Subcutaneous abdominal adipose tissue (tissue), 5 donors: ENCODE measurements around the gene PFDN2.
A peak's percentile ranks its signal among the peaks of the same experiment; 100 is the strongest.

ENCODE experiments used
- H3K27ac ChIP-seq: one replicate; pipeline ENCODE4 v1.7.0; 2013; ENCODE audit warnings: low read depth, mild to moderate bottlenecking, inconsistent platforms, low read length, moderate library complexity
- H3K27me3 ChIP-seq, 5 donors: one replicate each; pipeline ENCODE4 v1.7.0; 2013; ENCODE audit warnings: low read length in 5 of 5, inconsistent platforms in 1 of 5; ENCODE audit not compliant: control insufficient read depth in 5 of 5, insufficient read depth in 4 of 5
- H3K36me3 ChIP-seq, 5 donors: one replicate each; pipeline ENCODE4 v1.7.0; 2013; ENCODE audit warnings: low read length in 5 of 5; ENCODE audit not compliant: control insufficient read depth in 5 of 5, insufficient read depth in 5 of 5
- H3K4me1 ChIP-seq, 5 donors: one replicate each; pipeline ENCODE4 v1.7.0; 2013; ENCODE audit warnings: low read length in 5 of 5, mild to moderate bottlenecking in 3 of 5, moderate library complexity in 1 of 5; ENCODE audit not compliant: control insufficient read depth in 5 of 5, insufficient read depth in 5 of 5
- H3K4me3 ChIP-seq, 5 donors: one replicate each; pipeline ENCODE4 v1.7.0; 2013; ENCODE audit warnings: low read length in 5 of 5, low read depth in 1 of 5
- H3K9ac ChIP-seq, 5 donors: one replicate each; pipeline ENCODE4 v1.7.0; 2013; ENCODE audit warnings: low read length in 5 of 5, mild to moderate bottlenecking in 4 of 5, moderate library complexity in 3 of 5
- H3K9me3 ChIP-seq, 5 donors: one replicate each; pipeline ENCODE4 v1.7.0; 2013; ENCODE audit warnings: low read length in 5 of 5; ENCODE audit not compliant: control insufficient read depth in 5 of 5
- donor health status: healthy.
- donor health status: healthy.
- donor health status: healthy.
- donor health status: healthy.
- donor health status: healthy.

The PFDN2 gene

GRCh38 chr1:161117759-161118581 lies at the start of gene PFDN2, which contains the start of gene NIT1:
TSS of gene PFDN2 (minus strand) at chr1:161118037. CDS start at chr1:161118026, 11 bp downstream.
TSS of gene NIT1 (plus strand) at chr1:161118105. CDS start at chr1:161118177, 72 bp downstream.
- peaks cover 12 to 69% (median 56%) of the 10 kb centered on the region in 5 donors for H3K4me1 ChIP-seq

GRCh38 chr1:161166669-161167548 lies 49.1 kb upstream of the PFDN2 start:
- Histone ChIP-seq H3K9me3 (no peaks in the 10 kb centered on the region), H3K27me3 (no peaks in the 10 kb centered on the region), H3K4me1 (peaks cover 3 to 40% (median 23%) of the 10 kb centered on the region in 5 donors), H3K9ac (peak overlapping the region; percentile 71 to 91 (median 85)), H3K4me3 (peak overlapping the region; percentile 84 to 96 (median 93)), H3K36me3 (peaks cover 0 to 70% (median 52%) of the 10 kb centered on the region in 5 donors), H3K27ac (peak overlapping the region; percentile 85)

More at GRCh38 chr1:161117759-161118581, at the start of gene PFDN2, which contains the start of gene NIT1:
- H3K36me3 ChIP-seq = peaks cover 12 to 38% (median 31%) of the 10 kb centered on the region in 5 donors
- peak within 1 kb of the TSS; percentile 99 for H3K27ac ChIP-seq
- H3K27me3 ChIP-seq = no peaks in the 10 kb centered on the region
- peak within 1 kb of the TSS; percentile 99 to 100 (median 100) for H3K9ac ChIP-seq
- H3K4me3 ChIP-seq = peak within 1 kb of the TSS; percentile 100
- no peaks in the 10 kb centered on the region for H3K9me3 ChIP-seq

GRCh38 chr1:161165742-161166668 lies 48.2 kb upstream of the PFDN2 start, which contains the start of gene PPOX:
TSS of gene PPOX (plus strand) at chr1:161166426. CDS start at chr1:161166848, 422 bp downstream.
- H3K9ac ChIP-seq = peak within 1 kb of the TSS; percentile 71 to 91 (median 85)
- no peaks in the 10 kb centered on the region for H3K9me3 ChIP-seq
- peaks cover 0 to 67% (median 48%) of the 10 kb centered on the region in 5 donors for H3K36me3 ChIP-seq
- peak within 1 kb of the TSS; percentile 85 for H3K27ac ChIP-seq
- H3K4me3 ChIP-seq = peak within 1 kb of the TSS; percentile 84 to 96 (median 93)
- H3K4me1 ChIP-seq = peaks cover 5 to 41% (median 23%) of the 10 kb centered on the region in 5 donors
- H3K27me3 ChIP-seq = no peaks in the 10 kb centered on the region

GRCh38 chr1:161164901-161165610 lies 47.2 kb upstream of the PFDN2 start:
- Histone ChIP-seq H3K36me3 (peaks cover 0 to 62% (median 41%) of the 10 kb centered on the region in 5 donors), H3K27ac (peak overlapping the region; percentile 85), H3K4me1 (peaks cover 5 to 51% (median 31%) of the 10 kb centered on the region in 5 donors), H3K27me3 (no peaks in the 10 kb centered on the region), H3K9me3 (no peaks in the 10 kb centered on the region), H3K9ac (peak overlapping the region in 4 of 5 donors; percentile 71 to 91 (median 83)), H3K4me3 (peak overlapping the region; percentile 84 to 96 (median 93))

GRCh38 chr1:161163793-161164192 lies 46.0 kb upstream of the PFDN2 start:
- Histone ChIP-seq H3K27me3 (no peaks in the 10 kb centered on the region), H3K9ac (no peak overlapping the region), H3K4me3 (no peak overlapping the region), H3K27ac (no peak overlapping the region), H3K36me3 (peaks cover 0 to 50% (median 30%) of the 10 kb centered on the region in 5 donors), H3K4me1 (peaks cover 8 to 60% (median 40%) of the 10 kb centered on the region in 5 donors), H3K9me3 (no peaks in the 10 kb centered on the region)

- Histone ChIP-seq H3K4me1 (peaks cover 8 to 63% (median 43%) of the 10 kb centered on the region in 5 donors), H3K27me3 (no peaks in the 10 kb centered on the region), H3K36me3 (peaks cover 0 to 50% (median 37%) of the 10 kb centered on the region in 5 donors), H3K9ac (peak overlapping the region in 2 of 5 donors; percentile 3 to 23), H3K27ac (no peak overlapping the region), H3K9me3 (no peaks in the 10 kb centered on the region), H3K4me3 (no peak overlapping the region)
Measured at GRCh38 chr1:161162806-161163205, 45.0 kb upstream of the PFDN2 start.

GRCh38 chr1:161162052-161162451 lies 44.2 kb upstream of the PFDN2 start:
- H3K4me3 ChIP-seq = no peak overlapping the region
- H3K9ac ChIP-seq = peak overlapping the region in 3 of 5 donors; percentile 10 to 23 (median 11)
- peaks cover 6 to 54% (median 43%) of the 10 kb centered on the region in 5 donors for H3K36me3 ChIP-seq
- H3K9me3 ChIP-seq = no peaks in the 10 kb centered on the region
- no peak overlapping the region for H3K27ac ChIP-seq
- peaks cover 7 to 59% (median 39%) of the 10 kb centered on the region in 5 donors for H3K4me1 ChIP-seq
- H3K27me3 ChIP-seq = no peaks in the 10 kb centered on the region

- no peaks in the 10 kb centered on the region for H3K9me3 ChIP-seq
- no peak overlapping the region for H3K27ac ChIP-seq
- H3K4me3 ChIP-seq = no peak overlapping the region
- H3K36me3 ChIP-seq = peaks cover 6 to 58% (median 44%) of the 10 kb centered on the region in 5 donors
- peaks cover 5 to 55% (median 35%) of the 10 kb centered on the region in 5 donors for H3K4me1 ChIP-seq
- no peaks in the 10 kb centered on the region for H3K27me3 ChIP-seq
- H3K9ac ChIP-seq = peak overlapping the region in 1 of 5 donors; percentile 11
Measured at GRCh38 chr1:161161652-161162051, 43.8 kb upstream of the PFDN2 start.
